ENCODE results near the gene ZNF236. TPM values are rescaled to one million over a fixed set of nuclear protein-coding genes. Genes with fewer than 3 reads are reported as not detected.
A peak's percentile ranks its signal among the peaks of the same experiment; 100 is the strongest.

ZNF236 gene
- total and polyA plus RNA-seq, 11 donors = 1.9 to 17.0 (median 10.4) TPM

DNA sequence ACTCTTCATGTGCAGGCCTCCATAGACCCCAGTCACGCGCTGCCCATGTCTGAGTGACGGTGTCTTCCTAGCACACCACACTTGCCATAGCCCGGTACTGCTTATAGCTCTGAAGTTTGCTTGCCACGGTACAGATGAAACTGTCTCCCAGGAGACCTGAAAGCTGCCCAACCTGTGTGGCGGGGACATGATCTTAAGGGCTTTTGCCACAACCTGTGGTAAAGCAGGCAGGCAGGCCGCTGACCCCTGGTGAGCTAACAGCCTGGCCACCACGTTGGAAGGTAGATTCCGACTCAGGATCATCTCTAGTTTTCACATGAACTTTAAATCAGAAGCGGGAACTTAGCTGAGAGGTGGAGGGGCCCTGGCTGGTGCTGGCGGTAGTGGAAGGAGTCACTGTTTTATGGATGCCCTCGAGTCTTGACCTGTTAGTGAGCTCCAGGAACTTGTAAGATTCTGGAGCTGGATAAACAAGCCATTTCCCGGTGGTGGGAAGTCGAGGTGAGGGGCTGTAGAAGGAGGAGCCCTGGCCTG, 153.3 kb downstream of the ZNF236 start:
- H3K9me3 ChIP-seq = no peaks in the 10 kb centered on the region
- no peak for DNase-seq
- peaks cover 0 to 16% (median 3%) of the 10 kb centered on the region in 12 donors for H3K4me1 ChIP-seq
- H3K27me3 ChIP-seq = no peaks in the 10 kb centered on the region
- intact Hi-C loops (cut with DNase I) = no loop called here
- no peak overlapping the region for H3K4me3 ChIP-seq
- no peak overlapping the region for H3K27ac ChIP-seq
- no peak for ATAC-seq
- WGBS, 4 donors = 90 to 93% (median 91%) methylated on average over 11 to 14 of the region's 14 CpGs
- TF ChIP-seq, protein P1, sequence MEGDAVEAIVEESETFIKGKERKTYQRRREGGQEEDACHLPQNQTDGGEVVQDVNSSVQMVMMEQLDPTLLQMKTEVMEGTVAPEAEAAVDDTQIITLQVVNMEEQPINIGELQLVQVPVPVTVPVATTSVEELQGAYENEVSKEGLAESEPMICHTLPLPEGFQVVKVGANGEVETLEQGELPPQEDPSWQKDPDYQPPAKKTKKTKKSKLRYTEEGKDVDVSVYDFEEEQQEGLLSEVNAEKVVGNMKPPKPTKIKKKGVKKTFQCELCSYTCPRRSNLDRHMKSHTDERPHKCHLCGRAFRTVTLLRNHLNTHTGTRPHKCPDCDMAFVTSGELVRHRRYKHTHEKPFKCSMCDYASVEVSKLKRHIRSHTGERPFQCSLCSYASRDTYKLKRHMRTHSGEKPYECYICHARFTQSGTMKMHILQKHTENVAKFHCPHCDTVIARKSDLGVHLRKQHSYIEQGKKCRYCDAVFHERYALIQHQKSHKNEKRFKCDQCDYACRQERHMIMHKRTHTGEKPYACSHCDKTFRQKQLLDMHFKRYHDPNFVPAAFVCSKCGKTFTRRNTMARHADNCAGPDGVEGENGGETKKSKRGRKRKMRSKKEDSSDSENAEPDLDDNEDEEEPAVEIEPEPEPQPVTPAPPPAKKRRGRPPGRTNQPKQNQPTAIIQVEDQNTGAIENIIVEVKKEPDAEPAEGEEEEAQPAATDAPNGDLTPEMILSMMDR (IDR thresholded peaks at IDR 0.05) = no peak
- TF ChIP-seq POLR2A (IDR thresholded peaks at IDR 0.05) = no peak
- peaks cover 0 to 3% (median 0%) of the 10 kb centered on the region in 9 donors for H3K36me3 ChIP-seq

DNA sequence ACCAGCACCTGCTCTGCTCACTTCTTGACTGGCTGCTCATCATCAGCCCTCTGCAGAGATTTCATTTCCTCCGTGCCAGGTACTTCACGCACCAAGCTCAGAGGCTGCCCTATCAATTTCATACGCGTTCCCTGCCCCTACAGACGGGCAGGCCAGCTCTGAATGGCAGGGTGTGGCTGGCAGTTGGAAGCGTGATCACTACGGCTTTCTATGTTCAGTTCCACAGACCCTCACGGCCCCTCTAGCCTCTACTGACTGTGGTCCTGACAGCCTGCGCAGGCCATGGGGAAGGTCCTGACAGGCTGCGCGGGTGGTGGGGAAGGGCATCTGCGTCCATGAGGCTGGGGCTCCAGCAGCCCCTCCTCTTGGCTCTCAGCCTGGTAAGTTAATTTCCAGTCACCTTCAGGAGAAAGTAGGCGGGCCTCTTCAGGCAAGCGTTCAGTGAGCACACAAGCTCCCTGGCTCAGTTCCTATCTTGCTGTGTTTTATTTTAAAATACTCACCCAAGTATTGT, 154.8 kb downstream of the ZNF236 start:
- Histone ChIP-seq H3K4me3 (peak overlapping the region in 5 of 12 donors; percentile 2 to 25 (median 22)), H3K27me3 (no peaks in the 10 kb centered on the region), H3K4me1 (peaks cover 0 to 16% (median 3%) of the 10 kb centered on the region in 12 donors), H3K27ac (no peak overlapping the region), H3K36me3 (peaks cover 0 to 3% (median 0%) of the 10 kb centered on the region in 9 donors), H3K9me3 (no peaks in the 10 kb centered on the region)
- WGBS, 4 donors = 39 to 58% (median 43%) methylated on average over 11 to 14 of the region's 14 CpGs
- DNase-seq = peak in 1 of 5 donors; percentile 12
- peak; percentile 31 to 73 (median 52) for ATAC-seq
- TF ChIP-seq, protein P1 (IDR thresholded peaks at IDR 0.05) = no peak
- TF ChIP-seq POLR2A (IDR thresholded peaks at IDR 0.05) = no peak
- intact Hi-C loops (cut with DNase I) = no loop called here

DNA sequence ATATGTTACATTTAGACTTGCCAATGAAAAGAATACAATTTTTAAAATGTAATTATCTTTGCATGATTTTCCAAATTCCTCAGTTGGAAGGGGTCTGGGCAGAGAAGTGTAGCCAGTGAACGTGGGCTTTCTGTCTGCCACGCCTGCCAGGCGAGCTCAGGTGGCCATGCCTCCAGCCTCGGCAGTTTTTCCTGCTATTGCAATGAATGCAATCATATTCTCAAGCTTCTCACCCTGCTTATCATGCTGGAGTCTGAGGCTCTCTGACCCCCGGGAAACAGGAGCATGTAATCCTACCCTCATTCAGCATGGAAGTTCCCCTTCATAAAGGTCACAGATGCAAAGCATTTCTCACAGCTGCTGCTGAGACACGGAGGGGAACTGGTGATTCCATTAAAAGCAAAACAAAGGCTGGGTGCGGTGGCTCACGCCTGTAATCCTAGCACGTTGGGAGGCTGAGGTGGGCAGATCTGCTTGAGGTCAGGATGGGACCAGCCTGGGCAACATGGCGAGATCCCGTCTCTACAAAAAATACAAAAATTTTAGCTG, 155.4 kb downstream of the ZNF236 start:
- Histone ChIP-seq H3K9me3 (no peaks in the 10 kb centered on the region), H3K4me1 (peaks cover 0 to 13% (median 1%) of the 10 kb centered on the region in 12 donors), H3K27me3 (no peaks in the 10 kb centered on the region), H3K4me3 (peak overlapping the region in 1 of 12 donors; percentile 25), H3K36me3 (peaks cover 0 to 3% (median 0%) of the 10 kb centered on the region in 9 donors), H3K27ac (no peak overlapping the region)
- no peak for TF ChIP-seq POLR2A (IDR thresholded peaks at IDR 0.05)
- TF ChIP-seq, protein P1 (IDR thresholded peaks at IDR 0.05) = no peak
- WGBS, 4 donors = 58 to 68% (median 61%) methylated on average over 11 of the region's 11 CpGs
- ATAC-seq (no peak), DNase-seq (peak in 1 of 5 donors; percentile 3)
- intact Hi-C loops (cut with DNase I) = no loop called here

DNA sequence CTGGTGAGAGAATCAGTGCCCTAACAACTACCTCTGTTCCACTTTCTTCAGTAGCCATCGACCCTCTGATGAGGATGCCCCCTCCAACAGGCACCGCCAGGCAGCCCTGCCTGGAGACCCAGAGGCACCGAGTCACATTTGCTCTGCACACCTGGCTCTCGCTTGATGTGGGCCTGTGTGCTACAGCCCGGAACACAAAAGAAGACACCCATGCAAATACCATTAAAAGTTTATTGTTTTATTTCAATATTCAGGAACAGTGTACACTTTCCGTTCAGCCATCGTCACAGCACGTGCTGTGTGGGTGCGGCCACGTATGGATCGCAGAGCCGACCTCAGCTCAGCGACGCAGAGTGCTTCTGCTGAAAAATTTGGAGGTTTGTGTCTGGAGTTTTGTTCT, 156.3 kb downstream of the ZNF236 start:
- no peak overlapping the region for H3K27ac ChIP-seq
- H3K9me3 ChIP-seq = no peaks in the 10 kb centered on the region
- ATAC-seq (no peak), DNase-seq (peak in 1 of 5 donors; percentile 6)
- no peak for TF ChIP-seq POLR2A (IDR thresholded peaks at IDR 0.05)
- TF ChIP-seq, protein P1 (IDR thresholded peaks at IDR 0.05) = no peak
- 90 to 96% (median 95%) methylated on average over 14 of the region's 14 CpGs for WGBS, 4 donors
- no peaks in the 10 kb centered on the region for H3K27me3 ChIP-seq
- H3K4me1 ChIP-seq = peaks cover 0 to 15% (median 4%) of the 10 kb centered on the region in 12 donors
- H3K4me3 ChIP-seq = no peak overlapping the region
- intact Hi-C loops (cut with DNase I) = no loop called here
- H3K36me3 ChIP-seq = no peaks in the 10 kb centered on the region
